Vagina (tissue), 2 donors: ENCODE measurements around the gene WTAP. TPM values are rescaled to one million over a fixed set of nuclear protein-coding genes. Genes with fewer than 3 reads are reported as not detected.

Source experiments
- DNase-seq, 2 donors: peaks; one replicate each; pipeline ENCODE4 v3.0.0-alpha.2; 2017; ENCODE audit errors: extremely low spot score in 2 of 2
- H3K27ac ChIP-seq: fragments of 200-600 bp; sonication (generic); one replicate; pipeline ENCODE4 v1.5.1; 2019
- H3K27me3 ChIP-seq: fragments of 200-600 bp; sonication (generic); one replicate; pipeline ENCODE4 v1.5.1; 2019
- H3K36me3 ChIP-seq, 2 donors: fragments of 200-600 bp; sonication (generic); one replicate each; pipeline ENCODE4 v1.5.1; 2017 to 2019
- H3K4me1 ChIP-seq: fragments of 200-600 bp; sonication (generic); one replicate; pipeline ENCODE4 v1.5.1; 2019
- H3K4me3 ChIP-seq, 2 donors: fragments of 200-600 bp; sonication (generic); 1 replicate in 1 of 2; 2 replicates in 1 of 2; pipeline ENCODE4 v1.5.1; 2016 to 2019
- H3K9me3 ChIP-seq: fragments of 200-600 bp; sonication (generic); one replicate; pipeline ENCODE4 v1.5.1; 2019
- POLR2A ChIP-seq, 2 donors: fragments of 450-650 bp; IDR thresholded peaks; one replicate each; pipeline ENCODE4 v1.6.1; 2017; ENCODE audit warnings: antibody characterized with exemption in 2 of 2, mild to moderate bottlenecking in 2 of 2, moderate library complexity in 2 of 2
- POLR2AphosphoS5 ChIP-seq, 2 donors: sonication (generic); formaldehyde crosslinking; IDR thresholded peaks; one replicate each; pipeline ENCODE4 v1.9.0; 2017; ENCODE audit warnings: antibody characterized with exemption in 2 of 2, mild to moderate bottlenecking in 2 of 2, low read depth in 1 of 2; ENCODE audit not compliant: insufficient read depth in 1 of 2
- intact Hi-C: fragments of 100-400 bp; cut with DNase I; formaldehyde crosslinking; loops from one replicate; pipeline ENCODE4 v1.15.1; 2023
- small RNA-seq: library from RNA; depleted of rRNA; stranded (forward); fragments of <200 nt; gene quantifications from one replicate; pipeline ENCODE3, GENCODE V24; 2016
- total RNA-seq: library from RNA; depleted of rRNA; stranded (reverse); fragments of >200 nt; gene quantifications from one replicate; pipeline ENCODE4 v1.2.3, GENCODE V29; 2016
- TF ChIP-seq, protein P1 (sequence below), 3 experiments: fragments of 450-650 bp in 2 of 3; fragments of 200-600 bp in 1 of 3; sonication (generic) in 1 of 3; IDR thresholded peaks; one replicate each; pipeline ENCODE4 v1.5.1; 2017 to 2019; ENCODE audit warnings: antibody characterized with exemption in 3 of 3, mild to moderate bottlenecking in 2 of 3, moderate library complexity in 2 of 3

Gene WTAP
- total RNA-seq, 1 donor from 2014 or later = 85.0 TPM

DNA sequence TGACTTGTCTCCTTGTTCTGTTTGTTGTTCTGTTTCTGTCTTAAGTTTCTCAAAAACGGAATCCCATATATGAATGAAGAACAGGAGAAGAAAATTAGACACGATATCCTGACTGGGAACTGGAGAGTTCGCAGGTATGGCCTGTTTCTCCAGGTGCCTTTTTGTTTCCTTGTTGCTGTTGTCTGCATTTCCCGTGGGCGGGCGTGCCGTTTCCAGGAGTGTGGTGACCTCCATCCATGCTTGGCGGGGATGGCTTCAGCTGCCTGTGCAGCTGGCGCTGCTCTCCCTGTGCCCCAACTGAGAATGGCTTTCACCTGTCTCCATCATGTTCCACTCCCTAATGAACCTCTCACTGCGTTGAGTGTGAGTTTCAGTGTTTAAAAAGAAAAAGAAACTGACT, 77.2 kb downstream of the WTAP start:
- no peaks in the 10 kb centered on the region for H3K9me3 ChIP-seq
- no peaks in the 10 kb centered on the region for H3K27me3 ChIP-seq
- no peak for DNase-seq
- H3K4me3 ChIP-seq = no peak overlapping the region
- H3K4me1 ChIP-seq = no peaks in the 10 kb centered on the region
- TF ChIP-seq POLR2AphosphoS5 (IDR thresholded peaks at IDR 0.05; ENCODE audit: insufficient read depth in 1 of 2, low read depth in 1 of 2) = no peak
- TF ChIP-seq, protein P1, sequence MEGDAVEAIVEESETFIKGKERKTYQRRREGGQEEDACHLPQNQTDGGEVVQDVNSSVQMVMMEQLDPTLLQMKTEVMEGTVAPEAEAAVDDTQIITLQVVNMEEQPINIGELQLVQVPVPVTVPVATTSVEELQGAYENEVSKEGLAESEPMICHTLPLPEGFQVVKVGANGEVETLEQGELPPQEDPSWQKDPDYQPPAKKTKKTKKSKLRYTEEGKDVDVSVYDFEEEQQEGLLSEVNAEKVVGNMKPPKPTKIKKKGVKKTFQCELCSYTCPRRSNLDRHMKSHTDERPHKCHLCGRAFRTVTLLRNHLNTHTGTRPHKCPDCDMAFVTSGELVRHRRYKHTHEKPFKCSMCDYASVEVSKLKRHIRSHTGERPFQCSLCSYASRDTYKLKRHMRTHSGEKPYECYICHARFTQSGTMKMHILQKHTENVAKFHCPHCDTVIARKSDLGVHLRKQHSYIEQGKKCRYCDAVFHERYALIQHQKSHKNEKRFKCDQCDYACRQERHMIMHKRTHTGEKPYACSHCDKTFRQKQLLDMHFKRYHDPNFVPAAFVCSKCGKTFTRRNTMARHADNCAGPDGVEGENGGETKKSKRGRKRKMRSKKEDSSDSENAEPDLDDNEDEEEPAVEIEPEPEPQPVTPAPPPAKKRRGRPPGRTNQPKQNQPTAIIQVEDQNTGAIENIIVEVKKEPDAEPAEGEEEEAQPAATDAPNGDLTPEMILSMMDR (IDR thresholded peaks at IDR 0.05) = no peak
- TF ChIP-seq POLR2A (IDR thresholded peaks at IDR 0.05) = no peak
- H3K27ac ChIP-seq = no peak overlapping the region
- no peaks in the 10 kb centered on the region for H3K36me3 ChIP-seq
- intact Hi-C loops = no loop called here

DNA sequence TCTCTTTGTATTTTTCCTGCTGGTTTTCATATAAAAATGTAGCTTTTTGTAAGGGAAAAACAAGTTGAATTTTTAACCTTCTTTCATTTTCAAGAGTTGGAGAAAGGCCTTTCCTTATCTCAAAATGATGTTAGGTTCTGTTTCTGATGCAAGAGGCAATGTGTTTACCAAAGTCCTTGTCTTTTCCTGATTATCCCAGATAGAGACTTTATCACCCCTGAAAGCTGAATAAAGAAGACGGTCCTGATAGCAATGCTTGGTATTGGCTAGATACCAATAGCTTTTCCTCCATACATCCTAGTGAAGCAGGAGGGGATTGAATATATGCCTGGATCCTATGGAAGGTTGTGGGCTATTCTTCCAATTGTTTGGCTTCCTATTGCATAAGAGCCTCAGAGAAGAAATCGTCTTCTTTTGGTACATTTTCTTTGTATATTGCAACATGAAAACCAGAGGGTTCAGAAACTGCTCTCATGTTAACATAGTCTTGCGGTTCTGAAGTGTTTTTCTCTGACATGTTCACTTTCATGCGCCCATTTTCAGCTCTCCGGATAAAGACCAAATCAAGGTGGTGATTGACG, 78.2 kb downstream of the WTAP start:
- no peaks in the 10 kb centered on the region for H3K36me3 ChIP-seq
- no peak overlapping the region for H3K27ac ChIP-seq
- DNase-seq = no peak
- no peaks in the 10 kb centered on the region for H3K27me3 ChIP-seq
- H3K9me3 ChIP-seq = no peaks in the 10 kb centered on the region
- no peaks in the 10 kb centered on the region for H3K4me1 ChIP-seq
- intact Hi-C loops = no loop called here
- TF ChIP-seq POLR2A (IDR thresholded peaks at IDR 0.05) (no peak), POLR2AphosphoS5 (IDR thresholded peaks at IDR 0.05; ENCODE audit: insufficient read depth in 1 of 2, low read depth in 1 of 2) (no peak)
- TF ChIP-seq, protein P1 (IDR thresholded peaks at IDR 0.05) = no peak
- no peak overlapping the region for H3K4me3 ChIP-seq

Small RNA genes within 50 kb of the gene (small RNA-seq; reads per million reads assigned to genes)
- gene RNU4ATAC18P = not detected
- 67.7 reads per million, percentile 97 among the genes with 10 or more reads in this experiment for gene SNORA20
- gene SNORA29 = not detected

Other genes starting within 250 kb of the WTAP start
- gene SOD2, start 34.3 kb upstream of the WTAP start, total RNA-seq = 597 TPM
- gene ACAT2, start 34.5 kb downstream of the WTAP start, total RNA-seq = 11.3 TPM
- 80.8 TPM for gene TCP1, start 62.1 kb downstream of the WTAP start, total RNA-seq
- gene MRPL18, start 63.0 kb downstream of the WTAP start, total RNA-seq = 58.7 TPM
- not detected for gene PNLDC1, start 72.8 kb downstream of the WTAP start, total RNA-seq
- 0.49 TPM for gene MAS1, start 163.5 kb downstream of the WTAP start, total RNA-seq
- 73.4 TPM for gene IGF2R, start 241.6 kb downstream of the WTAP start, total RNA-seq